H1 (cell line): Measurements from ENCODE around the gene C18orf63. TPM values are rescaled to one million over a fixed set of nuclear protein-coding genes. Genes with fewer than 3 reads are reported as not detected.

Source experiments
- CTCF ChIA-PET: fragments of 300-600 bp; sonication (Branson Sonifier 250); formaldehyde crosslinking; loops from one replicate; lab custom pipeline; 2021; ENCODE audit not compliant: partially characterized antibody; lab: Charles Lee
- POLR2A ChIA-PET: fragments of 300-600 bp; sonication (Branson Sonifier 250); formaldehyde crosslinking; loops from one replicate; lab custom pipeline; 2021; ENCODE audit warnings: inconsistent platforms; ENCODE audit not compliant: partially characterized antibody; lab: Charles Lee
- DNase-seq, 2 experiments: peaks; one replicate each; pipeline versions ENCODE4 v3.0.0 to v3.0.0-alpha.2; 2010 to 2022; ENCODE audit warnings: low spot score in 2 of 2, low read depth in 1 of 2, mixed read lengths in 1 of 2
- FAIRE-seq: peaks from 2 replicates; lab custom pipeline; 2011; peaks lifted over from hg19 to GRCh38; lab: Jason Lieb, UNC
- H2AFZ ChIP-seq: 2 replicates; pipeline ENCODE4 v1.8.1; 2012; ENCODE audit warnings: low read length, inconsistent platforms
- H2AK5ac ChIP-seq: 2 replicates; pipeline ENCODE4 v1.6.1; 2013; ENCODE audit warnings: low read depth, low read length
- H2BK120ac ChIP-seq: replicated peaks from 2 replicates; pipeline ENCODE3; 2013; ENCODE audit warnings: low read depth, low read length, inconsistent platforms
- H2BK12ac ChIP-seq: 2 replicates; pipeline ENCODE4 v1.6.1; 2013; ENCODE audit warnings: low read depth, low read length
- H2BK15ac ChIP-seq: 2 replicates; pipeline ENCODE4 v1.6.1; 2013; ENCODE audit warnings: low read length
- H2BK20ac ChIP-seq: 2 replicates; pipeline ENCODE4 v1.6.1; 2013; ENCODE audit warnings: low read length
- H2BK5ac ChIP-seq: 2 replicates; pipeline ENCODE4 v1.6.1; 2013; ENCODE audit warnings: low read depth, low read length
- H3K14ac ChIP-seq: 2 replicates; pipeline ENCODE4 v1.6.1; 2013; ENCODE audit warnings: inconsistent platforms; ENCODE audit not compliant: insufficient read length
- H3K18ac ChIP-seq: 2 replicates; pipeline ENCODE4 v1.6.1; 2013; ENCODE audit warnings: low read length; ENCODE audit errors: extremely low read depth
- H3K23ac ChIP-seq: 2 replicates; pipeline ENCODE4 v1.6.1; 2013; ENCODE audit warnings: inconsistent platforms; ENCODE audit not compliant: insufficient read length
- H3K23me2 ChIP-seq: 2 replicates; pipeline ENCODE4 v1.6.1; 2013; ENCODE audit warnings: low read depth, low read length
- H3K27ac ChIP-seq: 2 replicates; pipeline ENCODE4 v1.6.1; 2011; ENCODE audit warnings: low read depth, low read length, inconsistent platforms
- H3K27me3 ChIP-seq, 4 experiments: replicated peaks in 1 of 4; 1 replicate in 1 of 4; 2 replicates in 3 of 4; pipeline versions ENCODE4 v1.6.1 to v1.8.1; 2011 to 2013; ENCODE audit warnings: low read length in 3 of 4, mild to moderate bottlenecking in 3 of 4, inconsistent platforms in 2 of 4, mixed read lengths in 2 of 4, moderate library complexity in 1 of 4; ENCODE audit not compliant: control insufficient read depth in 3 of 4, insufficient read depth in 3 of 4; ENCODE audit errors: extremely low read depth in 1 of 4
- H3K36me3 ChIP-seq, 4 experiments: 2 replicates each; pipeline versions ENCODE4 v1.6.1 to v1.8.1; 2011 to 2013; ENCODE audit warnings: mild to moderate bottlenecking in 4 of 4, low read length in 3 of 4, moderate library complexity in 2 of 4, control low read depth in 1 of 4, inconsistent platforms in 1 of 4; ENCODE audit not compliant: insufficient read depth in 4 of 4, control insufficient read depth in 2 of 4
- H3K4ac ChIP-seq: replicated peaks from 2 replicates; pipeline ENCODE3; 2013; ENCODE audit warnings: low read length, low read depth, mixed read lengths, inconsistent platforms; ENCODE audit not compliant: insufficient read length
- H3K4me1 ChIP-seq, 4 experiments: replicated peaks in 1 of 4; 1 replicate in 1 of 4; 2 replicates in 3 of 4; pipeline versions ENCODE4 v1.6.1 to v1.8.1; 2011 to 2013; ENCODE audit warnings: low read length in 3 of 4, inconsistent platforms in 2 of 4, mixed read lengths in 1 of 4; ENCODE audit not compliant: insufficient read depth in 4 of 4, control insufficient read depth in 3 of 4
- H3K4me2 ChIP-seq, 2 experiments: 2 replicates each; pipeline versions ENCODE4 v1.6.1 to v1.8.1; 2011 to 2013; ENCODE audit warnings: low read depth in 2 of 2, low read length in 2 of 2, control low read depth in 1 of 2, inconsistent platforms in 1 of 2, mild to moderate bottlenecking in 1 of 2; ENCODE audit not compliant: insufficient read depth in 1 of 2
- H3K4me3 ChIP-seq, 4 experiments: fragments of 200-600, 300-600 bp in 1 of 4; sonication (generic), shearing (Covaris generic), sonication (Bioruptor Twin) in 1 of 4; 2 replicates each; pipeline versions ENCODE4 v1.5.1 to v1.8.1; 2011 to 2016; ENCODE audit warnings: low read length in 4 of 4, low read depth in 3 of 4, control low read depth in 2 of 4, inconsistent platforms in 2 of 4, mild to moderate bottlenecking in 2 of 4, mixed read lengths in 1 of 4, moderate library complexity in 1 of 4; ENCODE audit not compliant: insufficient read depth in 2 of 4; ENCODE audit errors: extremely low read depth in 1 of 4
- H3K56ac ChIP-seq: replicated peaks from 2 replicates; pipeline ENCODE3; 2013; ENCODE audit warnings: low read depth, mild to moderate bottlenecking, mixed read lengths, low read length, inconsistent platforms; ENCODE audit not compliant: insufficient read length
- H3K79me1 ChIP-seq: 2 replicates; pipeline ENCODE4 v1.6.1; 2013; ENCODE audit warnings: low read depth, low read length, control low read depth
- H3K79me2 ChIP-seq, 2 experiments: 2 replicates each; pipeline versions ENCODE4 v1.6.1 to v1.8.1; 2012 to 2013; ENCODE audit warnings: low read length in 2 of 2, mild to moderate bottlenecking in 2 of 2, inconsistent platforms in 1 of 2; ENCODE audit not compliant: insufficient read depth in 2 of 2, control insufficient read depth in 1 of 2
- H3K9ac ChIP-seq, 4 experiments: replicated peaks in 1 of 4; 1 replicate in 1 of 4; 2 replicates in 3 of 4; pipeline versions ENCODE4 v1.6.1 to v1.8.1; 2011 to 2013; ENCODE audit warnings: low read depth in 3 of 4, low read length in 3 of 4, control low read depth in 2 of 4, mild to moderate bottlenecking in 2 of 4, moderate library complexity in 2 of 4, inconsistent platforms in 1 of 4; ENCODE audit errors: extremely low read depth in 1 of 4
- H3K9me3 ChIP-seq, 2 experiments: 2 replicates each; pipeline versions ENCODE4 v1.6.1 to v1.8.1; 2012 to 2013; ENCODE audit warnings: mild to moderate bottlenecking in 2 of 2, moderate library complexity in 2 of 2, control low read depth in 1 of 2, inconsistent platforms in 1 of 2, low read depth in 1 of 2, low read length in 1 of 2, mixed read lengths in 1 of 2; ENCODE audit not compliant: insufficient read depth in 2 of 2
- H4K20me1 ChIP-seq, 2 experiments: replicated peaks in 1 of 2; 2 replicates each; pipeline versions ENCODE3 to v1.8.1; 2011 to 2013; ENCODE audit warnings: inconsistent platforms in 2 of 2, low read length in 2 of 2, mild to moderate bottlenecking in 1 of 2; ENCODE audit not compliant: insufficient read depth in 2 of 2, control insufficient read depth in 1 of 2
- H4K5ac ChIP-seq: 2 replicates; pipeline ENCODE4 v1.6.1; 2013; ENCODE audit warnings: low read length, low read depth, mixed read lengths, inconsistent platforms; ENCODE audit not compliant: insufficient read length
- H4K8ac ChIP-seq: 2 replicates; pipeline ENCODE4 v1.8.0; 2013; ENCODE audit warnings: mild to moderate bottlenecking, moderate library complexity, low read length, inconsistent platforms; ENCODE audit not compliant: insufficient read depth; ENCODE audit errors: extremely low read depth
- H4K91ac ChIP-seq: replicated peaks from 2 replicates; pipeline ENCODE3; 2013; ENCODE audit warnings: low read length, mixed read lengths, inconsistent platforms; ENCODE audit not compliant: insufficient read length
- CHD1 ChIP-seq: IDR thresholded peaks from 2 replicates; pipeline ENCODE4 v1.6.1; 2012; ENCODE audit warnings: low read depth, low read length, improper control_type of control experiment
- CTBP2 ChIP-seq: IDR thresholded peaks from 2 replicates; pipeline ENCODE4 v1.7.0; 2011; ENCODE audit warnings: borderline replicate concordance, mild to moderate bottlenecking, moderate library complexity, mixed read lengths, low read length; ENCODE audit not compliant: insufficient read depth, insufficient read length
- HDAC2 ChIP-seq, 2 experiments: fragments of 300-600 bp in 1 of 2; sonication (generic) in 1 of 2; IDR thresholded peaks; 2 replicates each; pipeline ENCODE4 v1.6.1; 2011 to 2012; ENCODE audit warnings: low read depth in 2 of 2, low read length in 2 of 2, mild to moderate bottlenecking in 2 of 2, moderate library complexity in 2 of 2, borderline replicate concordance in 1 of 2, inconsistent platforms in 1 of 2
- JUN ChIP-seq: IDR thresholded peaks from 2 replicates; pipeline ENCODE4 v1.6.1; 2011; ENCODE audit warnings: low read depth, mild to moderate bottlenecking, improper control_type of control experiment, low read length
- KDM1A ChIP-seq: fragments of 200-600, 300-600 bp; sonication (generic); IDR thresholded peaks from 2 replicates; pipeline ENCODE4 v1.7.1; 2016; ENCODE audit warnings: mild to moderate bottlenecking, low read length, borderline replicate concordance
- KDM4A ChIP-seq: IDR thresholded peaks from one replicate; pipeline ENCODE4 v1.7.1; 2012; ENCODE audit warnings: low read depth, mild to moderate bottlenecking, moderate library complexity, low read length, inconsistent platforms; ENCODE audit not compliant: severe bottlenecking
- MAX ChIP-seq: IDR thresholded peaks from 2 replicates; pipeline ENCODE4 v1.6.1; 2012; ENCODE audit warnings: inconsistent platforms
- PHF8 ChIP-seq: fragments of 200-600 bp; sonication (generic); conservative IDR thresholded peaks from 2 replicates; pipeline ENCODE4 v1.7.1; 2012; ENCODE audit warnings: low read depth, mild to moderate bottlenecking, inconsistent platforms, low read length, moderate library complexity
- POLR2A ChIP-seq, 2 experiments: IDR thresholded peaks; 1 replicate in 1 of 2; 2 replicates in 1 of 2; pipeline ENCODE4 v1.6.1; 2011; ENCODE audit warnings: low read depth in 2 of 2, low read length in 2 of 2, mild to moderate bottlenecking in 2 of 2; ENCODE audit errors: control extremely low read depth in 1 of 2
- SUZ12 ChIP-seq: fragments of 200-600 bp; sonication (generic); IDR thresholded peaks from 2 replicates; pipeline ENCODE4 v1.6.1; 2012; ENCODE audit warnings: mild to moderate bottlenecking, inconsistent platforms, low read length, moderate library complexity, mixed read lengths
- TCF12 ChIP-seq: IDR thresholded peaks from 2 replicates; pipeline ENCODE4 v1.6.1; 2011; ENCODE audit warnings: low read depth, mild to moderate bottlenecking, low read length
- WGBS, 2 experiments: shearing (Covaris generic) in 1 of 2; methylation state at CpG; one replicate each; pipeline versions ENCODE4 v1.1.6 to v1.1.7; 2013 to 2015; ENCODE audit warnings: low lambda C conversion rate in 2 of 2, mixed read lengths in 2 of 2, inconsistent platforms in 1 of 2, low coverage in 1 of 2, missing lambda C conversion rate in 1 of 2; ENCODE audit not compliant: insufficient replicate concordance in 2 of 2, insufficient coverage in 1 of 2, insufficient read length in 1 of 2; ENCODE audit errors: extremely low coverage in 1 of 2, missing lambda C conversion rate in 1 of 2; 5-methylcytosine and 5-hydroxymethylcytosine counted together
- polyA plus RNA-seq, 7 experiments: library from polyadenylated mRNA; depleted of rRNA in 3 of 7; stranded (reverse) in 5 of 7; unstranded in 2 of 7; fragments of >200 nt in 5 of 7; fragments of 200-250 nt in 2 of 7; gene quantifications; 1 replicate in 5 of 7; 2 replicates in 1 of 7; 4 replicates in 1 of 7; pipeline versions ENCODE4 v1.2.1 to v1.2.3, GENCODE V29; 2011 to 2013; ENCODE audit warnings: missing spikeins in 2 of 7, mixed read lengths in 2 of 7
- total RNA-seq: library from RNA; stranded (reverse); fragmentation: NEBNext Ultra II Directional; extraction: Animal tissue kit (Norgen Biotek cat#: 25700); gene quantifications from 2 replicates; pipeline ENCODE4 v1.2.1, GENCODE V29; 2021

C18orf63 gene
- total and polyA plus RNA-seq, 2 of the 8 experiments (the other 6 are each of a cell fraction or from before 2014, with no cell fraction given), result not detected

GRCh38 chr18:74291472-74291770 is 24.2 kb upstream of the C18orf63 start:
- DNase-seq (peak in 1 of 2 experiments; percentile 72), FAIRE-seq (no peak)
- Histone ChIP-seq H3K27ac (no peak overlapping the region), H2BK5ac (peak overlapping the region; percentile 62; the same call in 1 of the 2 replicates), H3K9ac (peak overlapping the region in 3 of 4 experiments; percentile 58 to 64 (median 58); a peak in 6 of 7 replicates), H2AFZ (no peak overlapping the region), H2BK15ac (no peak overlapping the region), H4K91ac (peak overlapping the region; percentile 71), H3K4me2 (peak overlapping the region; percentile 83 to 87), H2BK12ac (peak overlapping the region; percentile 92; the same call in 1 of the 2 replicates), H3K79me1 (peaks cover 5% of the 10 kb centered on the region), H3K36me3 (no peaks in the 10 kb centered on the region), H2BK20ac (no peak overlapping the region), H2BK120ac (no peak overlapping the region), H3K23ac (no peak overlapping the region), H3K56ac (peak overlapping the region; percentile 69), H3K9me3 (peaks cover 0 to 6% of the 10 kb centered on the region in 2 experiments; a peak in 1 of 4 replicates), H3K27me3 (no peaks in the 10 kb centered on the region), H4K8ac (peak overlapping the region; percentile 41; the same call in 1 of the 2 replicates), H3K23me2 (peaks cover 8% of the 10 kb centered on the region; the same call in 1 of the 2 replicates), H3K4me1 (peaks cover 4 to 18% (median 7%) of the 10 kb centered on the region in 4 experiments; a peak in 6 of 7 replicates), H2AK5ac (no peak overlapping the region), H3K4me3 (peak overlapping the region; percentile 79 to 97 (median 86)), H4K5ac (peak overlapping the region; percentile 77), H3K14ac (no peak overlapping the region), H4K20me1 (no peaks in the 10 kb centered on the region), H3K18ac (0 out of 2 replicates have a peak overlapping the region, but pooled peaks have one; percentile 3), H3K79me2 (peaks cover 12 to 45% of the 10 kb centered on the region in 2 experiments), H3K4ac (no peak overlapping the region)
- POLR2A ChIA-PET, result interaction anchor here (1.5 kb wide), 1 partner anchor 16 kb away, joined by 3 read pairs; no protein-coding TSS in a partner anchor
- CTCF ChIA-PET, result no interaction called here
- WGBS, 2 experiments, result 1% methylated on average over 30 of the region's 30 CpGs; no CpG with 5 or more reads in 1 of the 2 experiments
- TF ChIP-seq KDM1A (peak; percentile 95), CHD1 (no peak), CTBP2 (peak; percentile 21), PHF8 (peak; percentile 33; the same call in 1 of the 2 replicates), JUN (no peak), SUZ12 (no peak), POLR2A (IDR thresholded peaks at IDR 0.05; ENCODE audit: control extremely low read depth in 1 of 2, low read depth in 2 of 2, low read length in 2 of 2) (no peak), TCF12 (0 out of 2 replicates have a peak, but pooled peaks have one; percentile 1), KDM4A (peak; percentile 45), HDAC2 (IDR thresholded peaks at IDR 0.05; ENCODE audit: borderline replicate concordance in 1 of 2, low read depth in 2 of 2, low read length in 2 of 2) (no peak; a peak in 1 of 4 replicates), MAX (no peak; the same call in 1 of the 2 replicates)
